D721Med (cell line): ENCODE measurements around the gene NECTIN1.

Experiments
- DNase-seq: peaks from one replicate; pipeline ENCODE4 v3.0.0; 2011; ENCODE audit warnings: low spot score; ENCODE audit not compliant: insufficient read length
- FAIRE-seq: peaks from 2 replicates; lab custom pipeline; 2011; peaks lifted over from hg19 to GRCh38; lab: Jason Lieb, UNC
- TF ChIP-seq, protein P1 (sequence below): IDR thresholded peaks from 2 replicates; pipeline ENCODE4 v1.5.1; 2012; ENCODE audit warnings: mild to moderate bottlenecking, control low read depth; ENCODE audit not compliant: insufficient read depth; ENCODE audit errors: missing control alignments

NECTIN1 gene

GRCh38 chr11:119772641-119773415 is 43.8 kb upstream of the NECTIN1 start:
- TF ChIP-seq, protein P1, sequence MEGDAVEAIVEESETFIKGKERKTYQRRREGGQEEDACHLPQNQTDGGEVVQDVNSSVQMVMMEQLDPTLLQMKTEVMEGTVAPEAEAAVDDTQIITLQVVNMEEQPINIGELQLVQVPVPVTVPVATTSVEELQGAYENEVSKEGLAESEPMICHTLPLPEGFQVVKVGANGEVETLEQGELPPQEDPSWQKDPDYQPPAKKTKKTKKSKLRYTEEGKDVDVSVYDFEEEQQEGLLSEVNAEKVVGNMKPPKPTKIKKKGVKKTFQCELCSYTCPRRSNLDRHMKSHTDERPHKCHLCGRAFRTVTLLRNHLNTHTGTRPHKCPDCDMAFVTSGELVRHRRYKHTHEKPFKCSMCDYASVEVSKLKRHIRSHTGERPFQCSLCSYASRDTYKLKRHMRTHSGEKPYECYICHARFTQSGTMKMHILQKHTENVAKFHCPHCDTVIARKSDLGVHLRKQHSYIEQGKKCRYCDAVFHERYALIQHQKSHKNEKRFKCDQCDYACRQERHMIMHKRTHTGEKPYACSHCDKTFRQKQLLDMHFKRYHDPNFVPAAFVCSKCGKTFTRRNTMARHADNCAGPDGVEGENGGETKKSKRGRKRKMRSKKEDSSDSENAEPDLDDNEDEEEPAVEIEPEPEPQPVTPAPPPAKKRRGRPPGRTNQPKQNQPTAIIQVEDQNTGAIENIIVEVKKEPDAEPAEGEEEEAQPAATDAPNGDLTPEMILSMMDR = peak; percentile 11
- no peak for FAIRE-seq
- DNase-seq = no peak

DNA sequence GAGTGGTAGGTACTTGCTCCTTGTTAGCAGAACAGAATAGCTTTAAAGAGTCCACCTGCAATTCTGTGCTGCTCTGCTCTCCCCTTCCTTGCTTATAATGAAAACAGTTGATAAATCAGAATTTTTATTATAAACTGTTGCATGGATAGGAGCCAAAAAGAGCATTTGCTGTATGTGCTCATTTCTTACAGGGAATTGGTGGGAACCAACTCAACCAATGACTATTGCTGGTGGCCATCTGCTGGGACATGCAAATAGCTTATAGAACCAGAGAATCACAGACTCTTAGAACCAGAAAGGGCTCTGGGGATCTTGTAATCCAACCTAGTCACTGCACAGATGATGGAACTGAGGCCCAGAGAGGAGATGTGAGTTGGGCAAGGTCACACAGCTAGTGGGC is 43.1 kb upstream of the NECTIN1 start:
- DNase-seq (no peak), FAIRE-seq (no peak)
- TF ChIP-seq, protein P1 = no peak

- TF ChIP-seq, protein P1 = no peak
- DNase-seq (no peak), FAIRE-seq (no peak)
These were observed 42.3 kb upstream of the NECTIN1 start for GRCh38 chr11:119771172-119771770.

GRCh38 chr11:119765628-119766027 is 36.6 kb upstream of the NECTIN1 start:
- DNase-seq (no peak), FAIRE-seq (no peak)
- TF ChIP-seq, protein P1 = no peak

GRCh38 chr11:119764108-119764868 is 35.3 kb upstream of the NECTIN1 start:
- TF ChIP-seq, protein P1 = no peak
- DNase-seq = no peak
- no peak for FAIRE-seq

DNA sequence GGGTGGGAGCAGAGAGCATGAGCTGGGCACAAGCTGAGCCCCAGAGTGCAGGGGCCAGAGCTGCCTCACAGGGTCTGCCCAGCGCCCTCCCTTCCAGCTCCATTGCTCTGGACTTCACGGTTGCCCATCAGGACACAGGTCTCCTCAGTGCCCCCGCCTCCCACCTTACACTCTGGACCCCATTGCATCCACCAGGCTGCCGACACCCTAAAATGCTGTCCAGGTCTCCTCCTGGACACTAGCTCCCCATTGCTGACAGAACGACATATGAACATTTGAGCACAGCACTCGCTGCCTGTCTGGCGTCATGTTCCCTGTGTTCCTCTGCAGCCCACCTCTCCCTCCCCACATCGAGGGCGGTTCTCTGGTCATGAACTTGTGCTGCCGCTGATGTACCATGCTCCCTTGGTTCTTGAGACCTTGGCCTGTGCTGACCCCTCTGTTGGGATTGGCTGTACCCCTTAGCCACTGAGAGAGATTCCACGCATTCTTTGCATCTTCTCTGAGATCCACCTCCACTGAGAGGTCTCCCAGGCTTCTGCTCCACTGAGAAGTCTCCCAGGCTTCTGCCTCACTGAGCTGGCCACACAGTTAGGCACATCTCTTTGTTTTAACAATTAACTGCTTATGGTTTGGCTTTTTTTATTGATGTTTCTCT is 34.2 kb upstream of the NECTIN1 start:
- DNase-seq (no peak), FAIRE-seq (no peak)
- TF ChIP-seq, protein P1 = no peak
